Vagina (tissue), 2 donors: ENCODE results near the gene TTLL11. TPM values are rescaled to one million over a fixed set of nuclear protein-coding genes. Genes with fewer than 3 reads are reported as not detected.

Source experiments
- DNase-seq, 2 donors: peaks; one replicate each; pipeline ENCODE4 v3.0.0-alpha.2; 2017; ENCODE audit errors: extremely low spot score in 2 of 2
- H3K27ac ChIP-seq: fragments of 200-600 bp; sonication (generic); one replicate; pipeline ENCODE4 v1.5.1; 2019
- H3K27me3 ChIP-seq: fragments of 200-600 bp; sonication (generic); one replicate; pipeline ENCODE4 v1.5.1; 2019
- H3K36me3 ChIP-seq, 2 donors: fragments of 200-600 bp; sonication (generic); one replicate each; pipeline ENCODE4 v1.5.1; 2017 to 2019
- H3K4me1 ChIP-seq: fragments of 200-600 bp; sonication (generic); one replicate; pipeline ENCODE4 v1.5.1; 2019
- H3K4me3 ChIP-seq, 2 donors: fragments of 200-600 bp; sonication (generic); 1 replicate in 1 of 2; 2 replicates in 1 of 2; pipeline ENCODE4 v1.5.1; 2016 to 2019
- H3K9me3 ChIP-seq: fragments of 200-600 bp; sonication (generic); one replicate; pipeline ENCODE4 v1.5.1; 2019
- POLR2A ChIP-seq, 2 donors: fragments of 450-650 bp; IDR thresholded peaks; one replicate each; pipeline ENCODE4 v1.6.1; 2017; ENCODE audit warnings: antibody characterized with exemption in 2 of 2, mild to moderate bottlenecking in 2 of 2, moderate library complexity in 2 of 2
- POLR2AphosphoS5 ChIP-seq, 2 donors: sonication (generic); formaldehyde crosslinking; IDR thresholded peaks; one replicate each; pipeline ENCODE4 v1.9.0; 2017; ENCODE audit warnings: antibody characterized with exemption in 2 of 2, mild to moderate bottlenecking in 2 of 2, low read depth in 1 of 2; ENCODE audit not compliant: insufficient read depth in 1 of 2
- intact Hi-C: fragments of 100-400 bp; cut with DNase I; formaldehyde crosslinking; loops from one replicate; pipeline ENCODE4 v1.15.1; 2023
- total RNA-seq: library from RNA; depleted of rRNA; stranded (reverse); fragments of >200 nt; gene quantifications from one replicate; pipeline ENCODE4 v1.2.3, GENCODE V29; 2016
- TF ChIP-seq, protein P1 (sequence below), 3 experiments: fragments of 450-650 bp in 2 of 3; fragments of 200-600 bp in 1 of 3; sonication (generic) in 1 of 3; IDR thresholded peaks; one replicate each; pipeline ENCODE4 v1.5.1; 2017 to 2019; ENCODE audit warnings: antibody characterized with exemption in 3 of 3, mild to moderate bottlenecking in 2 of 3, moderate library complexity in 2 of 3

The TTLL11 gene
- total RNA-seq, 1 donor from 2014 or later: 11.0 TPM

DNA sequence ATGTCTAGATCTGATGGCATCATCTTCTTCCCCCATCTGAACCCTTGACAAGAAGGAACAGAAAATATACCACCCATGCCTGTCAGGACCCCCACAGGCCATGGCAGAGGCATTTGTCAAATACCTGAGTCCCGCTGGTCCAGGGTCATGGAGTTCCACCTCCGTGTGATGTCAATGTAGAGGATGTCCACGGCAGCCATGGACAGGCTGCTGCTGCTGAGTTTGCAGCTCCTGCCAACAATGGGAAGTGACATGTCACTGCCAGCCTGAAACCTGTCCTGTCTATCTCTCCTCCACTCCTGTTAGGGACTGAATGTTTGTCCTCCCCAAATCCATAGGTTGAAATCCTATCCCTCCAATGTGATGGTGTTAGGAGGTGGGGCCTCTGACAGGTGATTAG, 232.9 kb downstream of the TTLL11 start:
- no peaks in the 10 kb centered on the region for H3K9me3 ChIP-seq
- intact Hi-C loops: no loop called here
- H3K27me3 ChIP-seq: no peaks in the 10 kb centered on the region
- DNase-seq: peak in 1 of 2 donors; percentile 55
- no peak overlapping the region for H3K4me3 ChIP-seq
- H3K27ac ChIP-seq: peak overlapping the region; percentile 53
- H3K36me3 ChIP-seq: no peaks in the 10 kb centered on the region
- peaks cover 13% of the 10 kb centered on the region for H3K4me1 ChIP-seq
- no peak for TF ChIP-seq POLR2A (IDR thresholded peaks at IDR 0.05)
- TF ChIP-seq, protein P1, sequence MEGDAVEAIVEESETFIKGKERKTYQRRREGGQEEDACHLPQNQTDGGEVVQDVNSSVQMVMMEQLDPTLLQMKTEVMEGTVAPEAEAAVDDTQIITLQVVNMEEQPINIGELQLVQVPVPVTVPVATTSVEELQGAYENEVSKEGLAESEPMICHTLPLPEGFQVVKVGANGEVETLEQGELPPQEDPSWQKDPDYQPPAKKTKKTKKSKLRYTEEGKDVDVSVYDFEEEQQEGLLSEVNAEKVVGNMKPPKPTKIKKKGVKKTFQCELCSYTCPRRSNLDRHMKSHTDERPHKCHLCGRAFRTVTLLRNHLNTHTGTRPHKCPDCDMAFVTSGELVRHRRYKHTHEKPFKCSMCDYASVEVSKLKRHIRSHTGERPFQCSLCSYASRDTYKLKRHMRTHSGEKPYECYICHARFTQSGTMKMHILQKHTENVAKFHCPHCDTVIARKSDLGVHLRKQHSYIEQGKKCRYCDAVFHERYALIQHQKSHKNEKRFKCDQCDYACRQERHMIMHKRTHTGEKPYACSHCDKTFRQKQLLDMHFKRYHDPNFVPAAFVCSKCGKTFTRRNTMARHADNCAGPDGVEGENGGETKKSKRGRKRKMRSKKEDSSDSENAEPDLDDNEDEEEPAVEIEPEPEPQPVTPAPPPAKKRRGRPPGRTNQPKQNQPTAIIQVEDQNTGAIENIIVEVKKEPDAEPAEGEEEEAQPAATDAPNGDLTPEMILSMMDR (IDR thresholded peaks at IDR 0.05): no peak
- TF ChIP-seq POLR2AphosphoS5 (IDR thresholded peaks at IDR 0.05; ENCODE audit: insufficient read depth in 1 of 2, low read depth in 1 of 2): no peak

DNA sequence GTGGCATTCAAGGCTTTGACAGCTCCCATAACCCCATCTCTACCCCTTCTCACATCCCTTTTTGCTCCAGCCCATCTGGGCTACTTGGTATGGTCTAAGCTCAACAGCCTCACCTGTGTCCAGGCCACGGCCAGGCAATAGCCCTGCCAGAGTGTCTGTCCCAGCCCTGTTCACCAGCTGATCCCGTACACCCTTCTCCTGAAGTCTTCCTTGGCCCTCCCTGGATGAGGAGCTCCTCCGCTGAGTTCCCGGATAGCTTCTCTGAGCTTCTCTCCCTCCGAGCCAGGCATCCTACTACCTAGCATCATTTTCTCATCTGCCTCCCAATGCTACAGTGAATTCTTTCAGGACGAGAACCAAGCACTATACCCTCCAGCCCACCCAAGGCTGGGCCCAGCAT, 233.5 kb downstream of the TTLL11 start:
- no peaks in the 10 kb centered on the region for H3K27me3 ChIP-seq
- no peaks in the 10 kb centered on the region for H3K9me3 ChIP-seq
- no peak overlapping the region for H3K4me3 ChIP-seq
- no peaks in the 10 kb centered on the region for H3K36me3 ChIP-seq
- no peak overlapping the region for H3K27ac ChIP-seq
- TF ChIP-seq POLR2AphosphoS5 (IDR thresholded peaks at IDR 0.05; ENCODE audit: insufficient read depth in 1 of 2, low read depth in 1 of 2) (no peak), POLR2A (IDR thresholded peaks at IDR 0.05) (no peak)
- TF ChIP-seq, protein P1 (IDR thresholded peaks at IDR 0.05): no peak
- DNase-seq: peak in 1 of 2 donors; percentile 77
- H3K4me1 ChIP-seq: peaks cover 13% of the 10 kb centered on the region
- intact Hi-C loops: no loop called here

DNA sequence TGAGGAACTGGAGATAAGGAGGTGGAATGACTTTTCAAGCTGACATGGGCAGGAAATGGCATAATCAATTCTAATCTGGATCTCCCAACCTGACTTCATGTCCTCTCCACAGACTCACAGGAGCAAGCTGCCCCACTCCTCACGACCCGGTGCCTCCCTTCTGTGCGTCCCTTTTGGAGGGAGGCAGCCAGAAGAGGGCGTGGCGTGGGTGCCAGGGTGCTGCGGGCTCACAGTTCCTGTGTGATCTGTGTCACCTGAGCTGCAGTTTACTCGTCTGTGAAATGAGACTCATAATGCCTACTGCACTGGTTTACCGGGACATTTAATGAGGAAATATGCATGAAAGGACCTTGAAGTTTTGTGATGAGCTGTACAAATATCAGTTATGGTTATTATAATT, 234.3 kb downstream of the TTLL11 start:
- Histone ChIP-seq H3K4me1 (peaks cover 13% of the 10 kb centered on the region), H3K36me3 (no peaks in the 10 kb centered on the region), H3K27me3 (no peaks in the 10 kb centered on the region), H3K4me3 (no peak overlapping the region), H3K9me3 (no peaks in the 10 kb centered on the region), H3K27ac (no peak overlapping the region)
- TF ChIP-seq POLR2AphosphoS5 (IDR thresholded peaks at IDR 0.05; ENCODE audit: insufficient read depth in 1 of 2, low read depth in 1 of 2): no peak
- no peak for TF ChIP-seq POLR2A (IDR thresholded peaks at IDR 0.05)
- TF ChIP-seq, protein P1 (IDR thresholded peaks at IDR 0.05): no peak
- DNase-seq: peak in 1 of 2 donors; percentile 56
- intact Hi-C loops: no loop called here

DNA sequence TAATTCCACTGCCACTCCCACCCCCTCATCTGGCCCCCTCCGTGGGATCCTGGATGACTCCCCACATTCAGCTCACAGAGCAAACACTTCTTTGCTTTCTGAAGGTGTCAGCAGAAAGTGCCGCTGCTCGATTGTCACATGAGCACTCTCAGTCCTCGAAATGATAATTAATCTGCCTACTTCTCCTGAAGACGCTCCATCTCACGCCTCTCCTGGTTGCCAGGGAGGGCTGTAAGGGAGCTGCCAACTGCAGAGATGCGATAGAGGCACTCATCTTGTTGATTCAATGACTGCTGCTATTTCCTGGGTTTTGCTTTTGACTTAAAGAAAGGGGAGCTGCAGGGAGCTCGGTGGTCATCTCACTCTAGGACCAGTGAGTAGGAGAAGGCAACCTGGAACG, 235.2 kb downstream of the TTLL11 start:
- intact Hi-C loops: no loop called here
- H3K27ac ChIP-seq: no peak overlapping the region
- H3K4me1 ChIP-seq: peaks cover 13% of the 10 kb centered on the region
- H3K27me3 ChIP-seq: no peaks in the 10 kb centered on the region
- H3K36me3 ChIP-seq: no peaks in the 10 kb centered on the region
- no peaks in the 10 kb centered on the region for H3K9me3 ChIP-seq
- no peak for TF ChIP-seq POLR2A (IDR thresholded peaks at IDR 0.05)
- TF ChIP-seq, protein P1 (IDR thresholded peaks at IDR 0.05): no peak
- no peak for TF ChIP-seq POLR2AphosphoS5 (IDR thresholded peaks at IDR 0.05; ENCODE audit: insufficient read depth in 1 of 2, low read depth in 1 of 2)
- peak in 1 of 2 donors; percentile 64 for DNase-seq
- no peak overlapping the region for H3K4me3 ChIP-seq

DNA sequence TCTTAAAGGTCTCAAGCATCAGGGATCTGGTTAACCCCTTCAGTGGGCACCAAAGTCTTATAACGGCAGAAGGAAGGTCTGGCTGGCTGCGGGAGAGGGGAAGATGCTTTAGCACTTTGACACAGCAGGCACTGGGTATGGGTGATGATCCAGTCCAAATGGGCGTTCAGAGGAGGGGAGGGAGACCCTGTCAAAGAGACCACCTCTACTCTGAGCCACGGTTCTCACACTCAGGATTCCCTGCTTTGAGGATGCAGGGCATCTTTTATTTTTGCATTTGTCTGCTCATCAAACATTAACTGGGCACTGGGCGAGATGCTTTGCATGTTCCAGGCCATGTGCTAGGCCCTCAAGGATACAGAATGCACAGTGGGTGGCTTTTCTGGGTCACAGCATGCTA, 237.6 kb downstream of the TTLL11 start:
- Histone ChIP-seq H3K27ac (no peak overlapping the region), H3K4me1 (peaks cover 8% of the 10 kb centered on the region), H3K4me3 (no peak overlapping the region), H3K27me3 (no peaks in the 10 kb centered on the region), H3K36me3 (no peaks in the 10 kb centered on the region), H3K9me3 (no peaks in the 10 kb centered on the region)
- intact Hi-C loops: no loop called here
- peak in 1 of 2 donors; percentile 64 for DNase-seq
- TF ChIP-seq POLR2AphosphoS5 (IDR thresholded peaks at IDR 0.05; ENCODE audit: insufficient read depth in 1 of 2, low read depth in 1 of 2) (no peak), POLR2A (IDR thresholded peaks at IDR 0.05) (no peak)
- TF ChIP-seq, protein P1 (IDR thresholded peaks at IDR 0.05): no peak
